ENCODE measurements around the gene PHGDH.

DNA sequence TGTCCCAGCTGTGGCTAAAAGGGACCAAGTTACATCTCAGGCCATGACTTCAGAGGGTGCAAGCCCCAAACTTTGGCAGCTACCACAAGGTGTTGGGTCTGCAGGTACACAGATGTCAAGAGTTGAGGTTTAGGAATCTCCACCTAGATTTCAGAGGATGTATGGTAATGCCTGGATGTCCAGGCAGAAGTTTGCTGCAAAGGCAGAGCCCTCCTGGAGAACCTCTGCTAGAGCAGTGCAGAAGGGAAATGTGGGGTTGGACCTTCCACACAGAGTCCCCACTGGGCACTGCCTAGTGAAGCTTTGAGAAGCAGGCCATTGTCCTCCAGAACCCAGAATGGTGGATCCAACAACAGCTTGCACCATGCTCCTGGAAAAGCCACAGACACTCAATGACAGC lies 10.1 kb upstream of the PHGDH start:
- TF ChIP-seq EP300 (IDR thresholded peaks at IDR 0.05) = no peak
- TF ChIP-seq CTCF (IDR thresholded peaks at IDR 0.05) = no peak
